ENCODE data around the gene C10orf143. TPM values are rescaled to one million over a fixed set of nuclear protein-coding genes. Genes with fewer than 3 reads are reported as not detected.

Gene C10orf143
- polyA plus RNA-seq, 2 of the 4 experiments (the other 2 are of a cell fraction): 1.2 to 1.6 TPM

- Histone ChIP-seq H3K27ac (no peak overlapping the region), H3K4me2 (no peak overlapping the region), H3K4me1 (no peaks in the 10 kb centered on the region), H3K9me3 (no peaks in the 10 kb centered on the region), H3K4me3 (no peak overlapping the region)
- ChIA-PET CTCF (interaction anchor here (2.2 kb wide), 1 partner anchor 68 kb away, joined by 5 read pairs; the partner anchor contains the start of gene C10orf143), POLR2A (no interaction called here)
- DNase-seq (ENCODE audit: low read depth in 1 of 2, low spot score in 1 of 2): no peak
- 41% methylated on average over 14 of the region's 14 CpGs for WGBS (ENCODE audit: missing lambda C conversion rate)
- no peak for FAIRE-seq
- TF ChIP-seq GATA3 (IDR thresholded peaks at IDR 0.05; ENCODE audit: borderline replicate concordance) (no peak), EHMT2 (IDR thresholded peaks at IDR 0.05; ENCODE audit: low read depth) (no peak), EP300 (IDR thresholded peaks at IDR 0.05) (no peak), ATOH8 (CRISPR knock-in tag; IDR thresholded peaks at IDR 0.05; ENCODE audit: low read depth) (no peak), SREBF2 (IDR thresholded peaks at IDR 0.05) (no peak), SMC3 (IDR thresholded peaks at IDR 0.05) (no peak), ZFP36 (IDR thresholded peaks at IDR 0.05; ENCODE audit: borderline replicate concordance, partially characterized antibody) (no peak), NFE2L2 (conservative IDR thresholded peaks at IDR 0.05; ENCODE audit: low read length) (no peak), BHLHE40 (IDR thresholded peaks at IDR 0.05; ENCODE audit: low read depth, low read length) (no peak), PBX3 (IDR thresholded peaks at IDR 0.05) (no peak), MYC (IDR thresholded peaks at IDR 0.05; ENCODE audit: borderline replicate concordance, low read length) (no peak), FOSB (CRISPR knock-in tag; IDR thresholded peaks at IDR 0.05) (no peak), HOXB13 (CRISPR knock-in tag; IDR thresholded peaks at IDR 0.05; ENCODE audit: low read depth) (no peak), HDAC2 (IDR thresholded peaks at IDR 0.05) (no peak), RARB (CRISPR knock-in tag; IDR thresholded peaks at IDR 0.05) (no peak), JUN (IDR thresholded peaks at IDR 0.05) (no peak), USF2 (IDR thresholded peaks at IDR 0.05) (no peak), ZNF302 (CRISPR knock-in tag; IDR thresholded peaks at IDR 0.05) (no peak), RCOR1 (IDR thresholded peaks at IDR 0.05; ENCODE audit: low read depth, low read length) (no peak), TFCP2L1 (CRISPR knock-in tag; IDR thresholded peaks at IDR 0.05) (no peak)
- ATAC-seq: no peak
Measured at GRCh38 chr10:130042381-130042780, 68.2 kb downstream of the C10orf143 start.

GRCh38 chr10:130041451-130042371 is 68.9 kb downstream of the C10orf143 start:
- CTCF ChIA-PET: interaction anchor here (1.9 to 2.2 kb wide), 2 partner anchors 10 to 68 kb away, joined by 4 to 5 read pairs; partner anchors contain the start of gene C10orf143
- no peak for FAIRE-seq

More at GRCh38 chr10:130041451-130042371, 68.9 kb downstream of the C10orf143 start:
- Histone ChIP-seq H3K4me3 (no peak overlapping the region), H3K4me1 (no peaks in the 10 kb centered on the region), H3K4me2 (no peak overlapping the region), H3K27ac (no peak overlapping the region), H3K9me3 (no peaks in the 10 kb centered on the region)
- 39% methylated on average over 10 of the region's 10 CpGs for WGBS (ENCODE audit: missing lambda C conversion rate)
- ATAC-seq (no peak), DNase-seq (ENCODE audit: low read depth in 1 of 2, low spot score in 1 of 2) (no peak)
- no peak for TF ChIP-seq RNF2 (IDR thresholded peaks at IDR 0.05; ENCODE audit: borderline replicate concordance, low read depth)
- POLR2A ChIA-PET: interaction anchor here (0.6 kb wide), 1 partner anchor 68 kb away, joined by 3 read pairs; no protein-coding TSS in a partner anchor
